GM18526 (cell line): ENCODE results near the gene LRRC30.

ENCODE experiments used
- POLR2A ChIP-seq: IDR thresholded peaks from 3 replicates; pipeline ENCODE4 v1.6.1; 2011; ENCODE audit not compliant: insufficient read length; ENCODE audit errors: extremely low read depth

Gene LRRC30

GRCh38 chr18:7273301-7273921, 42.5 kb downstream of the LRRC30 start:
- no peak for TF ChIP-seq POLR2A

DNA sequence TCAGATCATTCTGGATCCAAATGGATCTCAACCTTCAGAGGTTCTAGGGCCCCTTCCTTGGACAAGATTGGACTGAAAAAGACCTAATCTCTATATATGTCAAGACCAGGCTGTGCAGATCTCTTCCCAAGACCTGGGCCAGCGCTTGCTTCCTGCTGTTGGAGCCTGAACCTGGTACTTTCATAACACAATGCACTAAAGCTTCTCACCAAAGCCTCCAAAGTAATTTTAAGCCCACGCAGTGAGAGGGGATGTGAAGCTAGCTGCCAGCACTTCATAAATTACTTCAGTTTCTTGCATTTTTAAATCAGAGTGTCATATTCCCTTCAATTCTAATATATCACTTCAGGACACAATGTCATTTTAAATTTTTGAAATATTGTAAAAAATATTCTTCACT, 50.7 kb downstream of the LRRC30 start:
- no peak for TF ChIP-seq POLR2A
